GM23338 (cell line): ENCODE data around the gene CH25H. TPM values are rescaled to one million over a fixed set of nuclear protein-coding genes. Genes with fewer than 3 reads are reported as not detected.

Experiments used
- ATAC-seq: fragments of 200-7000 bp; cut with Tn5 transposase; 3 replicates; pipeline ENCODE4 v1.9.1; 2020
- DNase-seq: peaks from one replicate; pipeline ENCODE4 v3.0.0-alpha.2; 2015; ENCODE audit warnings: low spot score
- H2AFZ ChIP-seq: fragments of 200-600 bp; sonication (generic); 2 replicates; pipeline ENCODE4 v1.8.0; 2016; ENCODE audit warnings: antibody characterized with exemption, mild to moderate bottlenecking, moderate library complexity
- H3F3A ChIP-seq: fragments of 200-600 bp; sonication (generic); replicated peaks from 2 replicates; pipeline ENCODE4 v1.8.0; 2017; ENCODE audit warnings: antibody characterized with exemption, mixed run types, low read depth
- H3K27ac ChIP-seq: fragments of 200-600 bp; sonication (generic); 2 replicates; pipeline ENCODE4 v1.6.1; 2016; ENCODE audit warnings: low read depth
- H3K27me3 ChIP-seq: fragments of 200-600 bp; sonication (generic); 2 replicates; pipeline ENCODE4 v1.8.0; 2016; ENCODE audit warnings: mild to moderate bottlenecking, mixed run types, moderate library complexity; ENCODE audit not compliant: insufficient read depth
- H3K36me3 ChIP-seq: fragments of 200-600 bp; sonication (generic); 2 replicates; pipeline ENCODE4 v1.8.0; 2016; ENCODE audit warnings: mild to moderate bottlenecking; ENCODE audit not compliant: insufficient read depth
- H3K4me1 ChIP-seq: fragments of 200-600 bp; sonication (generic); 2 replicates; pipeline ENCODE4 v1.8.0; 2016; ENCODE audit warnings: mild to moderate bottlenecking, moderate library complexity; ENCODE audit not compliant: insufficient read depth
- H3K4me2 ChIP-seq: fragments of 200-600 bp; sonication (generic); 2 replicates; pipeline ENCODE4 v1.7.1; 2017; ENCODE audit warnings: mixed run types
- H3K4me3 ChIP-seq: fragments of 200-600 bp; sonication (generic); 2 replicates; pipeline ENCODE4 v1.6.1; 2016; ENCODE audit warnings: mixed run types
- H3K79me2 ChIP-seq: fragments of 200-600 bp; sonication (generic); replicated peaks from 2 replicates; pipeline ENCODE4 v1.8.0; 2017; ENCODE audit warnings: mild to moderate bottlenecking; ENCODE audit not compliant: insufficient read depth
- H3K9me2 ChIP-seq: fragments of 200-600 bp; sonication (generic); 2 replicates; pipeline ENCODE4 v1.8.0; 2017; ENCODE audit not compliant: insufficient read depth
- H4K20me1 ChIP-seq: fragments of 200-600 bp; sonication (generic); replicated peaks from 2 replicates; pipeline ENCODE4 v1.8.0; 2017; ENCODE audit warnings: mild to moderate bottlenecking; ENCODE audit not compliant: insufficient read depth
- H3K27ac Mint-ChIP-seq: 2 replicates; pipeline ENCODE4 v1.8.0; 2020; ENCODE audit warnings: inconsistent platforms, mild to moderate bottlenecking, moderate library complexity, mixed read lengths
- H3K27me3 Mint-ChIP-seq: 3 replicates; pipeline ENCODE4 v1.8.0; 2022; ENCODE audit warnings: low read depth, mild to moderate bottlenecking, moderate library complexity, mixed read lengths, inconsistent platforms; ENCODE audit not compliant: insufficient read depth, poor library complexity
- H3K36me3 Mint-ChIP-seq: 3 replicates; pipeline ENCODE4 v1.8.0; 2021; ENCODE audit warnings: low read depth, mild to moderate bottlenecking, inconsistent platforms, moderate library complexity, mixed read lengths
- H3K4me1 Mint-ChIP-seq: 3 replicates; pipeline ENCODE4 v1.8.0; 2020; ENCODE audit warnings: mild to moderate bottlenecking, inconsistent platforms, mixed read lengths
- H3K4me3 Mint-ChIP-seq: 3 replicates; pipeline ENCODE4 v1.8.0; 2021; ENCODE audit warnings: moderate library complexity, mild to moderate bottlenecking, inconsistent platforms, mixed read lengths
- H3K9me3 Mint-ChIP-seq: 3 replicates; pipeline ENCODE4 v1.8.0; 2020; ENCODE audit warnings: moderate library complexity, mild to moderate bottlenecking, inconsistent platforms, mixed read lengths
- CREB1 ChIP-seq: fragments of 250-450 bp; sonication (Bioruptor Pico); IDR thresholded peaks from 2 replicates; pipeline ENCODE4 v1.5.0; 2020; ENCODE audit warnings: low read depth, mild to moderate bottlenecking, moderate library complexity
- EZH2 ChIP-seq: fragments of 200-600 bp; sonication (generic); IDR thresholded peaks from one replicate; pipeline ENCODE4 v1.8.0; 2017; ENCODE audit warnings: antibody characterized with exemption, mild to moderate bottlenecking, low read depth; ENCODE audit not compliant: unreplicated experiment
- EZH2phosphoT487 ChIP-seq: fragments of 200-600 bp; sonication (generic); IDR thresholded peaks from one replicate; pipeline ENCODE4 v1.8.1; 2018; ENCODE audit warnings: antibody characterized with exemption; ENCODE audit not compliant: unreplicated experiment
- JUNB ChIP-seq: IDR thresholded peaks from one replicate; pipeline ENCODE4 v1.6.1; 2016; ENCODE audit warnings: antibody characterized with exemption; ENCODE audit not compliant: unreplicated experiment
- NANOG ChIP-seq: IDR thresholded peaks from 2 replicates; pipeline ENCODE4 v1.6.1; 2016; ENCODE audit warnings: antibody characterized with exemption, borderline replicate concordance
- POLR2AphosphoS5 ChIP-seq: IDR thresholded peaks from 2 replicates; pipeline ENCODE4 v1.6.1; 2016; ENCODE audit warnings: antibody characterized with exemption, low read depth
- STAT1 ChIP-seq: IDR thresholded peaks from one replicate; pipeline ENCODE4 v1.6.1; 2016; ENCODE audit warnings: antibody characterized with exemption; ENCODE audit not compliant: unreplicated experiment
- ZNF331 ChIP-seq: fragments of 250-450 bp; sonication (Bioruptor Pico); IDR thresholded peaks from 2 replicates; pipeline ENCODE4 v1.5.0; 2020; ENCODE audit warnings: low read depth, mild to moderate bottlenecking, moderate library complexity
- ZNF462 ChIP-seq: fragments of 250-450 bp; sonication (Bioruptor Pico); IDR thresholded peaks from 2 replicates; pipeline ENCODE4 v1.5.0; 2020; ENCODE audit warnings: mild to moderate bottlenecking, moderate library complexity
- polyA plus RNA-seq: library from polyadenylated mRNA; unstranded; fragments of >200 nt; fragmentation: Nextera tagmentation; extraction: Ambion mirVana; gene quantifications from 2 replicates; pipeline ENCODE4 v1.2.1, GENCODE V29; 2016
- total RNA-seq: library from RNA; depleted of rRNA; stranded (reverse); fragments of >200 nt; shearing (Covaris generic); gene quantifications from 2 replicates; pipeline ENCODE4 v1.2.3, GENCODE V29; 2014
- TF ChIP-seq, protein P1 (sequence below): IDR thresholded peaks from 2 replicates; pipeline ENCODE4 v1.6.1; 2016; ENCODE audit warnings: antibody characterized with exemption
- TF ChIP-seq, protein P2 (sequence below): IDR thresholded peaks from one replicate; pipeline ENCODE4 v1.6.1; 2018; ENCODE audit warnings: antibody characterized with exemption; ENCODE audit not compliant: unreplicated experiment

CH25H gene
- total and polyA plus RNA-seq, 2 experiments from 2014 or later: 1.3 to 1.7 TPM

GRCh38 chr10:89209718-89210117, 2.6 kb upstream of the CH25H start (continued):
- TF ChIP-seq, protein P1, sequence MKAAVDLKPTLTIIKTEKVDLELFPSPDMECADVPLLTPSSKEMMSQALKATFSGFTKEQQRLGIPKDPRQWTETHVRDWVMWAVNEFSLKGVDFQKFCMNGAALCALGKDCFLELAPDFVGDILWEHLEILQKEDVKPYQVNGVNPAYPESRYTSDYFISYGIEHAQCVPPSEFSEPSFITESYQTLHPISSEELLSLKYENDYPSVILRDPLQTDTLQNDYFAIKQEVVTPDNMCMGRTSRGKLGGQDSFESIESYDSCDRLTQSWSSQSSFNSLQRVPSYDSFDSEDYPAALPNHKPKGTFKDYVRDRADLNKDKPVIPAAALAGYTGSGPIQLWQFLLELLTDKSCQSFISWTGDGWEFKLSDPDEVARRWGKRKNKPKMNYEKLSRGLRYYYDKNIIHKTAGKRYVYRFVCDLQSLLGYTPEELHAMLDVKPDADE: no peak
- TF ChIP-seq, protein P2, sequence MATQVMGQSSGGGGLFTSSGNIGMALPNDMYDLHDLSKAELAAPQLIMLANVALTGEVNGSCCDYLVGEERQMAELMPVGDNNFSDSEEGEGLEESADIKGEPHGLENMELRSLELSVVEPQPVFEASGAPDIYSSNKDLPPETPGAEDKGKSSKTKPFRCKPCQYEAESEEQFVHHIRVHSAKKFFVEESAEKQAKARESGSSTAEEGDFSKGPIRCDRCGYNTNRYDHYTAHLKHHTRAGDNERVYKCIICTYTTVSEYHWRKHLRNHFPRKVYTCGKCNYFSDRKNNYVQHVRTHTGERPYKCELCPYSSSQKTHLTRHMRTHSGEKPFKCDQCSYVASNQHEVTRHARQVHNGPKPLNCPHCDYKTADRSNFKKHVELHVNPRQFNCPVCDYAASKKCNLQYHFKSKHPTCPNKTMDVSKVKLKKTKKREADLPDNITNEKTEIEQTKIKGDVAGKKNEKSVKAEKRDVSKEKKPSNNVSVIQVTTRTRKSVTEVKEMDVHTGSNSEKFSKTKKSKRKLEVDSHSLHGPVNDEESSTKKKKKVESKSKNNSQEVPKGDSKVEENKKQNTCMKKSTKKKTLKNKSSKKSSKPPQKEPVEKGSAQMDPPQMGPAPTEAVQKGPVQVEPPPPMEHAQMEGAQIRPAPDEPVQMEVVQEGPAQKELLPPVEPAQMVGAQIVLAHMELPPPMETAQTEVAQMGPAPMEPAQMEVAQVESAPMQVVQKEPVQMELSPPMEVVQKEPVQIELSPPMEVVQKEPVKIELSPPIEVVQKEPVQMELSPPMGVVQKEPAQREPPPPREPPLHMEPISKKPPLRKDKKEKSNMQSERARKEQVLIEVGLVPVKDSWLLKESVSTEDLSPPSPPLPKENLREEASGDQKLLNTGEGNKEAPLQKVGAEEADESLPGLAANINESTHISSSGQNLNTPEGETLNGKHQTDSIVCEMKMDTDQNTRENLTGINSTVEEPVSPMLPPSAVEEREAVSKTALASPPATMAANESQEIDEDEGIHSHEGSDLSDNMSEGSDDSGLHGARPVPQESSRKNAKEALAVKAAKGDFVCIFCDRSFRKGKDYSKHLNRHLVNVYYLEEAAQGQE: no peak
- TF ChIP-seq JUNB (no peak), CREB1 (CRISPR knock-in tag) (no peak), POLR2AphosphoS5 (no peak), STAT1 (no peak), EZH2phosphoT487 (no peak), ZNF331 (no peak)

GRCh38 chr10:89207801-89208551, 859 bp upstream of the CH25H start:
- ATAC-seq: peak; percentile 64
- H3K4me1 Mint-ChIP-seq: peaks cover 16% of the 10 kb centered on the region
- H3K4me3 ChIP-seq: peak overlapping the region; percentile 74
- no peaks in the 10 kb centered on the region for H3K36me3 ChIP-seq
- H4K20me1 ChIP-seq: no peaks in the 10 kb centered on the region
- no peak overlapping the region for H3K27ac ChIP-seq
- H3F3A ChIP-seq: 0 out of 2 replicates have a peak, but pooled peaks cover 7% of the 10 kb centered on the region
- no peak overlapping the region for H3K27ac Mint-ChIP-seq
- H3K27me3 Mint-ChIP-seq: peaks cover 45% of the 10 kb centered on the region
- peak overlapping the region; percentile 74 for H3K4me3 Mint-ChIP-seq
- H3K27me3 ChIP-seq: peaks cover 68% of the 10 kb centered on the region
- H3K9me2 ChIP-seq: no peaks in the 10 kb centered on the region
- DNase-seq: peak; percentile 73
- no peaks in the 10 kb centered on the region for H3K36me3 Mint-ChIP-seq
- peaks cover 30% of the 10 kb centered on the region for H3K4me1 ChIP-seq
- peak overlapping the region; percentile 99 for H3K4me2 ChIP-seq
- H2AFZ ChIP-seq: peak overlapping the region; percentile 99
- H3K79me2 ChIP-seq: no peaks in the 10 kb centered on the region
- no peaks in the 10 kb centered on the region; the same call in 2 of the 3 replicates for H3K9me3 Mint-ChIP-seq
- TF ChIP-seq NANOG (no peak), POLR2AphosphoS5 (peak; percentile 41; the same call in 1 of the 2 replicates), EZH2 (no peak), ZNF331 (no peak), ZNF462 (CRISPR knock-in tag) (no peak)
- TF ChIP-seq, protein P1: no peak
